H9 (cell line): ENCODE results near the gene MVB12A. TPM values are rescaled to one million over a fixed set of nuclear protein-coding genes. Genes with fewer than 3 reads are reported as not detected.

Source experiments
- DNase-seq: peaks from one replicate; pipeline ENCODE4 v3.0.0-alpha.2; 2017
- H2AFZ ChIP-seq: one replicate; pipeline ENCODE4 v1.6.1; 2013; ENCODE audit warnings: mild to moderate bottlenecking, low read length, control low read depth, moderate library complexity
- H2AK5ac ChIP-seq: 2 replicates; pipeline ENCODE4 v1.6.1; 2013; ENCODE audit warnings: low read length, control low read depth, mixed read lengths; ENCODE audit not compliant: insufficient read length
- H2BK120ac ChIP-seq: one replicate; pipeline ENCODE4 v1.6.1; 2013; ENCODE audit warnings: low read depth, mild to moderate bottlenecking, low read length, control low read depth, inconsistent platforms; ENCODE audit not compliant: poor library complexity, severe bottlenecking
- H2BK12ac ChIP-seq: 2 replicates; pipeline ENCODE4 v1.6.1; 2013; ENCODE audit warnings: low read length, control low read depth, mixed read lengths, low read depth; ENCODE audit not compliant: insufficient read length
- H2BK15ac ChIP-seq: 2 replicates; pipeline ENCODE4 v1.6.1; 2013; ENCODE audit warnings: low read depth, low read length, control low read depth
- H2BK20ac ChIP-seq: one replicate; pipeline ENCODE4 v1.6.1; 2013; ENCODE audit warnings: low read depth, mild to moderate bottlenecking, low read length, control low read depth, inconsistent platforms; ENCODE audit not compliant: poor library complexity, severe bottlenecking
- H2BK5ac ChIP-seq: 2 replicates; pipeline ENCODE4 v1.6.1; 2013; ENCODE audit warnings: low read length, control low read depth, mixed read lengths; ENCODE audit not compliant: insufficient read length
- H3K14ac ChIP-seq: 2 replicates; pipeline ENCODE4 v1.6.1; 2013; ENCODE audit warnings: low read length, control low read depth; ENCODE audit not compliant: insufficient read depth
- H3K18ac ChIP-seq: 2 replicates; pipeline ENCODE4 v1.6.1; 2013; ENCODE audit warnings: low read depth, mild to moderate bottlenecking, mixed read lengths, low read length, control low read depth; ENCODE audit not compliant: insufficient read length
- H3K23ac ChIP-seq: 2 replicates; pipeline ENCODE4 v1.6.1; 2013; ENCODE audit warnings: low read length, control low read depth, mixed read lengths, low read depth; ENCODE audit not compliant: insufficient read length
- H3K23me2 ChIP-seq: 2 replicates; pipeline ENCODE4 v1.6.1; 2013; ENCODE audit warnings: low read depth, mild to moderate bottlenecking, mixed read lengths, low read length, control low read depth; ENCODE audit not compliant: insufficient read length, poor library complexity, severe bottlenecking
- H3K27ac ChIP-seq: 2 replicates; pipeline ENCODE4 v1.5.1; 2013; ENCODE audit warnings: low read length, control low read depth, mixed read lengths, low read depth; ENCODE audit not compliant: insufficient read length
- H3K27me3 ChIP-seq: 2 replicates; pipeline ENCODE4 v1.6.1; 2013; ENCODE audit warnings: low read length, control low read depth, inconsistent platforms; ENCODE audit not compliant: insufficient read depth
- H3K4ac ChIP-seq: 2 replicates; pipeline ENCODE4 v1.6.1; 2013; ENCODE audit warnings: low read depth, mild to moderate bottlenecking, control low read depth, inconsistent platforms, low read length, moderate library complexity
- H3K4me1 ChIP-seq: 2 replicates; pipeline ENCODE4 v1.6.1; 2013; ENCODE audit warnings: low read length, control low read depth, inconsistent platforms; ENCODE audit not compliant: insufficient read depth
- H3K4me2 ChIP-seq: 2 replicates; pipeline ENCODE4 v1.6.1; 2013; ENCODE audit warnings: low read length, control low read depth, mixed read lengths; ENCODE audit not compliant: insufficient read length, insufficient read depth
- H3K56ac ChIP-seq: 2 replicates; pipeline ENCODE4 v1.6.1; 2013; ENCODE audit warnings: low read depth, mild to moderate bottlenecking, mixed read lengths, low read length, control low read depth; ENCODE audit not compliant: insufficient read length
- H3K79me1 ChIP-seq: 2 replicates; pipeline ENCODE4 v1.6.1; 2013; ENCODE audit warnings: low read depth, mild to moderate bottlenecking, moderate library complexity, low read length, control low read depth, inconsistent platforms; ENCODE audit not compliant: insufficient read depth, poor library complexity, severe bottlenecking
- H3K79me2 ChIP-seq: 2 replicates; pipeline ENCODE4 v1.6.1; 2013; ENCODE audit warnings: low read length, control low read depth, inconsistent platforms; ENCODE audit not compliant: insufficient read depth
- H3K9ac ChIP-seq: 2 replicates; pipeline ENCODE4 v1.6.1; 2013; ENCODE audit warnings: low read length, control low read depth, mixed read lengths; ENCODE audit not compliant: insufficient read length; ENCODE audit errors: extremely low read depth
- H3K9me3 ChIP-seq: one replicate; pipeline ENCODE4 v1.6.1; 2013; ENCODE audit warnings: low read depth, low read length, inconsistent platforms; ENCODE audit not compliant: control insufficient read depth
- H3T11ph ChIP-seq: one replicate; pipeline ENCODE4 v1.6.1; 2013; ENCODE audit warnings: mild to moderate bottlenecking, low read length, control low read depth, inconsistent platforms
- H4K20me1 ChIP-seq: one replicate; pipeline ENCODE4 v1.6.1; 2013; ENCODE audit not compliant: control insufficient read depth, insufficient read length, insufficient read depth
- H4K5ac ChIP-seq: 2 replicates; pipeline ENCODE4 v1.6.1; 2013; ENCODE audit warnings: low read depth, mild to moderate bottlenecking, mixed read lengths, low read length, control low read depth; ENCODE audit not compliant: insufficient read length
- H4K8ac ChIP-seq: replicated peaks from 2 replicates; pipeline ENCODE4 v1.6.1; 2013; ENCODE audit warnings: low read length, control low read depth, mixed read lengths, low read depth; ENCODE audit not compliant: insufficient read length
- H4K91ac ChIP-seq: 2 replicates; pipeline ENCODE4 v1.6.1; 2013; ENCODE audit warnings: low read depth, mild to moderate bottlenecking, moderate library complexity, mixed read lengths, low read length, control low read depth; ENCODE audit not compliant: insufficient read length
- H3K27ac Mint-ChIP-seq, 3 experiments: 2 replicates in 2 of 3; 3 replicates in 1 of 3; pipeline ENCODE4 v1.8.0; 2020 to 2021; ENCODE audit warnings: mixed read lengths in 3 of 3, mild to moderate bottlenecking in 1 of 3, moderate library complexity in 1 of 3
- H3K27me3 Mint-ChIP-seq: 2 replicates; pipeline ENCODE4 v1.8.0; 2021; ENCODE audit warnings: low read depth, mild to moderate bottlenecking, moderate library complexity, mixed read lengths
- H3K36me3 Mint-ChIP-seq, 3 experiments: 2 replicates in 2 of 3; 3 replicates in 1 of 3; pipeline ENCODE4 v1.8.0; 2020 to 2021; ENCODE audit warnings: low read depth in 3 of 3, mixed read lengths in 3 of 3; ENCODE audit not compliant: insufficient read depth in 1 of 3
- H3K4me1 Mint-ChIP-seq, 2 experiments: 2 replicates each; pipeline ENCODE4 v1.8.0; 2020; ENCODE audit warnings: mixed read lengths in 2 of 2
- H3K4me3 Mint-ChIP-seq, 2 experiments: 2 replicates in 1 of 2; 3 replicates in 1 of 2; pipeline ENCODE4 v1.8.0; 2020 to 2021; ENCODE audit warnings: mild to moderate bottlenecking in 2 of 2, mixed read lengths in 2 of 2, moderate library complexity in 1 of 2
- H3K9me3 Mint-ChIP-seq, 2 experiments: 2 replicates in 1 of 2; 3 replicates in 1 of 2; pipeline ENCODE4 v1.8.0; 2020; ENCODE audit warnings: mild to moderate bottlenecking in 2 of 2, mixed read lengths in 2 of 2, moderate library complexity in 1 of 2
- WGBS: extraction: QIAGEN DNeasy Blood & Tissue Kit; methylation state at CpG from one replicate; pipeline ENCODE4 v1.1.7; 2013; ENCODE audit warnings: missing lambda C conversion rate, low lambda C conversion rate, mixed read lengths; ENCODE audit not compliant: insufficient read length; ENCODE audit errors: extremely low coverage; 5-methylcytosine and 5-hydroxymethylcytosine counted together
- total RNA-seq: library from RNA; stranded (reverse); gene quantifications from 2 replicates; pipeline ENCODE4 v1.2.1, GENCODE V29; 2021
- TF ChIP-seq, protein P1 (sequence below): fragments of 200-600 bp; sonication (generic); conservative IDR thresholded peaks from 3 replicates; pipeline ENCODE4 v1.8.0; 2021; ENCODE audit warnings: antibody characterized with exemption, mild to moderate bottlenecking

The MVB12A gene
- total RNA-seq, 1 experiment from 2014 or later: 50.4 TPM

- Histone ChIP-seq H3K79me2 (no peaks in the 10 kb centered on the region), H3K4me1 (no peaks in the 10 kb centered on the region; the same call in 1 of the 2 replicates), H3K14ac (no peak overlapping the region), H4K5ac (no peak overlapping the region), H3K27me3 (no peaks in the 10 kb centered on the region), H4K20me1 (no peaks in the 10 kb centered on the region), H2AFZ (no peak overlapping the region), H3K4me2 (peak overlapping the region; percentile 70), H2BK120ac (no peak overlapping the region), H3T11ph (no peak overlapping the region), H3K56ac (no peak overlapping the region), H3K79me1 (no peaks in the 10 kb centered on the region), H2BK15ac (no peak overlapping the region), H2BK12ac (no peak overlapping the region), H3K9me3 (no peaks in the 10 kb centered on the region), H4K91ac (no peak overlapping the region), H2BK20ac (no peak overlapping the region), H4K8ac (no peak overlapping the region), H3K9ac (peak overlapping the region; percentile 11), H3K27ac (peak overlapping the region; percentile 3), H2BK5ac (no peak overlapping the region), H3K23ac (no peak overlapping the region), H2AK5ac (no peak overlapping the region), H3K23me2 (peaks cover 7% of the 10 kb centered on the region), H3K18ac (no peak overlapping the region), H3K4ac (no peak overlapping the region)
- DNase-seq: no peak
- Mint-ChIP-seq H3K9me3 (no peaks in the 10 kb centered on the region; a peak in 1 of 5 replicates), H3K27ac (peak overlapping the region; percentile 95 to 97 (median 97)), H3K4me3 (peak overlapping the region; percentile 84 to 94), H3K36me3 (peaks cover 3 to 15% (median 4%) of the 10 kb centered on the region in 3 experiments; a peak in 3 of 7 replicates), H3K27me3 (peaks cover 24% of the 10 kb centered on the region), H3K4me1 (peaks cover 27 to 40% of the 10 kb centered on the region in 2 experiments)
- TF ChIP-seq, protein P1, sequence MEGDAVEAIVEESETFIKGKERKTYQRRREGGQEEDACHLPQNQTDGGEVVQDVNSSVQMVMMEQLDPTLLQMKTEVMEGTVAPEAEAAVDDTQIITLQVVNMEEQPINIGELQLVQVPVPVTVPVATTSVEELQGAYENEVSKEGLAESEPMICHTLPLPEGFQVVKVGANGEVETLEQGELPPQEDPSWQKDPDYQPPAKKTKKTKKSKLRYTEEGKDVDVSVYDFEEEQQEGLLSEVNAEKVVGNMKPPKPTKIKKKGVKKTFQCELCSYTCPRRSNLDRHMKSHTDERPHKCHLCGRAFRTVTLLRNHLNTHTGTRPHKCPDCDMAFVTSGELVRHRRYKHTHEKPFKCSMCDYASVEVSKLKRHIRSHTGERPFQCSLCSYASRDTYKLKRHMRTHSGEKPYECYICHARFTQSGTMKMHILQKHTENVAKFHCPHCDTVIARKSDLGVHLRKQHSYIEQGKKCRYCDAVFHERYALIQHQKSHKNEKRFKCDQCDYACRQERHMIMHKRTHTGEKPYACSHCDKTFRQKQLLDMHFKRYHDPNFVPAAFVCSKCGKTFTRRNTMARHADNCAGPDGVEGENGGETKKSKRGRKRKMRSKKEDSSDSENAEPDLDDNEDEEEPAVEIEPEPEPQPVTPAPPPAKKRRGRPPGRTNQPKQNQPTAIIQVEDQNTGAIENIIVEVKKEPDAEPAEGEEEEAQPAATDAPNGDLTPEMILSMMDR: no peak
- no CpG with 5 or more reads among the region's 8 CpGs for WGBS
Measured at GRCh38 chr19:17419154-17419620, 660 bp upstream of the MVB12A start.
